Neural progenitor cell (in vitro differentiated cells): ENCODE data around the gene CLNK. TPM values are rescaled to one million over a fixed set of nuclear protein-coding genes. Genes with fewer than 3 reads are reported as not detected.
A peak's percentile ranks its signal among the peaks of the same experiment; 100 is the strongest.

Source experiments
- DNase-seq: peaks from one replicate; pipeline ENCODE4 v3.0.0-alpha.2; 2016; ENCODE audit warnings: low spot score
- H2AFZ ChIP-seq: fragments of 200-600 bp; sonication (generic); replicated peaks from 2 replicates; pipeline ENCODE4 v1.6.1; 2016; ENCODE audit warnings: antibody characterized with exemption
- H3F3A ChIP-seq: fragments of 200-600 bp; sonication (generic); 2 replicates; pipeline ENCODE4 v1.6.1; 2016; ENCODE audit warnings: antibody characterized with exemption, low read depth
- H3K27ac ChIP-seq: fragments of 200-600 bp; sonication (generic); 2 replicates; pipeline ENCODE4 v1.5.1; 2016; ENCODE audit warnings: mild to moderate bottlenecking
- H3K27me3 ChIP-seq: fragments of 200-600 bp; sonication (generic); 2 replicates; pipeline ENCODE4 v1.6.1; 2016; ENCODE audit warnings: mild to moderate bottlenecking, moderate library complexity
- H3K36me3 ChIP-seq: fragments of 200-600 bp; sonication (generic); 2 replicates; pipeline ENCODE4 v1.5.1; 2016
- H3K4me1 ChIP-seq: fragments of 200-600 bp; sonication (generic); 2 replicates; pipeline ENCODE4 v1.6.1; 2016; ENCODE audit warnings: mixed run types
- H3K4me2 ChIP-seq: fragments of 200-600 bp; sonication (generic); 2 replicates; pipeline ENCODE4 v1.6.1; 2016
- H3K4me3 ChIP-seq: fragments of 200-600 bp; sonication (generic); 2 replicates; pipeline ENCODE4 v1.5.1; 2016
- H3K79me2 ChIP-seq: fragments of 200-600 bp; sonication (generic); 2 replicates; pipeline ENCODE4 v1.6.1; 2016; ENCODE audit warnings: low read depth
- H3K9ac ChIP-seq: fragments of 200-600 bp; sonication (generic); 2 replicates; pipeline ENCODE4 v1.6.1; 2016
- H3K9me3 ChIP-seq: fragments of 200-600 bp; sonication (generic); 2 replicates; pipeline ENCODE4 v1.5.1; 2016; ENCODE audit warnings: low read depth
- H4K20me1 ChIP-seq: fragments of 200-600 bp; sonication (generic); 2 replicates; pipeline ENCODE4 v1.6.1; 2016; ENCODE audit warnings: low read depth
- H3K27ac Mint-ChIP-seq: 3 replicates; pipeline ENCODE4 v1.8.0; 2021; ENCODE audit warnings: mixed read lengths
- H3K27me3 Mint-ChIP-seq: 2 replicates; pipeline ENCODE4 v1.8.0; 2022; ENCODE audit warnings: low read depth, mild to moderate bottlenecking, inconsistent platforms, moderate library complexity, mixed read lengths; ENCODE audit not compliant: insufficient read depth
- H3K36me3 Mint-ChIP-seq: 3 replicates; pipeline ENCODE4 v1.8.0; 2021; ENCODE audit warnings: mixed read lengths
- H3K4me1 Mint-ChIP-seq: 3 replicates; pipeline ENCODE4 v1.8.0; 2021; ENCODE audit warnings: mixed read lengths
- H3K4me3 Mint-ChIP-seq: 3 replicates; pipeline ENCODE4 v1.8.0; 2021; ENCODE audit warnings: mild to moderate bottlenecking, moderate library complexity, mixed read lengths
- H3K9me3 Mint-ChIP-seq: 3 replicates; pipeline ENCODE4 v1.8.0; 2020; ENCODE audit warnings: mixed read lengths
- EZH2 ChIP-seq: fragments of 200-600 bp; sonication (generic); IDR thresholded peaks from 2 replicates; pipeline ENCODE4 v1.6.1; 2017; ENCODE audit warnings: antibody characterized with exemption, mild to moderate bottlenecking, moderate library complexity
- EZH2phosphoT487 ChIP-seq: fragments of 200-600 bp; sonication (generic); IDR thresholded peaks from 2 replicates; pipeline ENCODE4 v1.6.1; 2017; ENCODE audit warnings: antibody characterized with exemption
- total RNA-seq: library from RNA; depleted of rRNA; stranded (reverse); fragments of >200 nt; gene quantifications from 2 replicates; pipeline ENCODE4 v1.2.3, GENCODE V29; 2015; ENCODE audit warnings: low replicate concordance
- TF ChIP-seq, protein P1 (sequence below): fragments of 200-600 bp; sonication (generic); IDR thresholded peaks from 2 replicates; pipeline ENCODE4 v1.5.1; 2017; ENCODE audit warnings: antibody characterized with exemption, mild to moderate bottlenecking

CLNK gene
- total RNA-seq, 1 donor from 2014 or later = not detected

DNA sequence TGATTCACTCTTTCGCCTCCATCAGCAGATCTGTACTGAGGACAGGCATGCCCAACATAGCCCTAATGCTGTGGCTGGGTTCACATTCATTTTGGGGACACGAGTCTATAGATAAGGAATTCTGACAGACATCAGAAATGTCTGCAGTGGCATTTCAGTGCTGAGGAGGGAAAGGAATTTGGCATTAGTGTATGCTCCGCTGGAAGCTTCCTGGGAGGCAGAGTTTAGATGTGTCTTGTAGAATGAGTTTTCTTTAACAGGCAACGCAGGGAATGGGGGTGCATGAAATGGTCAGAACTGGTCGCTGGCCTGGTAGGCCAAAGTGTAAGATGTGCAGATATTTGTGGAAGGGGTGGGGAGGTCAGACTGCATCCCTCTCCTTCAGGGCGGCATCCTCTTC lies 183.8 kb downstream of the CLNK start:
- Histone ChIP-seq H3K4me3 (no peak overlapping the region), H3K36me3 (no peaks in the 10 kb centered on the region), H3K27ac (no peak overlapping the region), H4K20me1 (no peaks in the 10 kb centered on the region), H3K9me3 (no peaks in the 10 kb centered on the region), H3K9ac (no peak overlapping the region), H3F3A (peaks cover 31% of the 10 kb centered on the region), H3K79me2 (no peaks in the 10 kb centered on the region), H3K4me2 (peak overlapping the region; percentile 34), H3K4me1 (peaks cover 47% of the 10 kb centered on the region), H3K27me3 (no peaks in the 10 kb centered on the region), H2AFZ (peak overlapping the region; percentile 77)
- Mint-ChIP-seq H3K4me3 (no peak overlapping the region), H3K36me3 (no peaks in the 10 kb centered on the region), H3K27ac (peak overlapping the region; percentile 31), H3K9me3 (peaks cover 7% of the 10 kb centered on the region), H3K4me1 (peaks cover 29% of the 10 kb centered on the region), H3K27me3 (peaks cover 3% of the 10 kb centered on the region)
- no peak for TF ChIP-seq EZH2
- TF ChIP-seq EZH2phosphoT487 = no peak
- TF ChIP-seq, protein P1, sequence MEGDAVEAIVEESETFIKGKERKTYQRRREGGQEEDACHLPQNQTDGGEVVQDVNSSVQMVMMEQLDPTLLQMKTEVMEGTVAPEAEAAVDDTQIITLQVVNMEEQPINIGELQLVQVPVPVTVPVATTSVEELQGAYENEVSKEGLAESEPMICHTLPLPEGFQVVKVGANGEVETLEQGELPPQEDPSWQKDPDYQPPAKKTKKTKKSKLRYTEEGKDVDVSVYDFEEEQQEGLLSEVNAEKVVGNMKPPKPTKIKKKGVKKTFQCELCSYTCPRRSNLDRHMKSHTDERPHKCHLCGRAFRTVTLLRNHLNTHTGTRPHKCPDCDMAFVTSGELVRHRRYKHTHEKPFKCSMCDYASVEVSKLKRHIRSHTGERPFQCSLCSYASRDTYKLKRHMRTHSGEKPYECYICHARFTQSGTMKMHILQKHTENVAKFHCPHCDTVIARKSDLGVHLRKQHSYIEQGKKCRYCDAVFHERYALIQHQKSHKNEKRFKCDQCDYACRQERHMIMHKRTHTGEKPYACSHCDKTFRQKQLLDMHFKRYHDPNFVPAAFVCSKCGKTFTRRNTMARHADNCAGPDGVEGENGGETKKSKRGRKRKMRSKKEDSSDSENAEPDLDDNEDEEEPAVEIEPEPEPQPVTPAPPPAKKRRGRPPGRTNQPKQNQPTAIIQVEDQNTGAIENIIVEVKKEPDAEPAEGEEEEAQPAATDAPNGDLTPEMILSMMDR = no peak
- DNase-seq = peak; percentile 70

DNA sequence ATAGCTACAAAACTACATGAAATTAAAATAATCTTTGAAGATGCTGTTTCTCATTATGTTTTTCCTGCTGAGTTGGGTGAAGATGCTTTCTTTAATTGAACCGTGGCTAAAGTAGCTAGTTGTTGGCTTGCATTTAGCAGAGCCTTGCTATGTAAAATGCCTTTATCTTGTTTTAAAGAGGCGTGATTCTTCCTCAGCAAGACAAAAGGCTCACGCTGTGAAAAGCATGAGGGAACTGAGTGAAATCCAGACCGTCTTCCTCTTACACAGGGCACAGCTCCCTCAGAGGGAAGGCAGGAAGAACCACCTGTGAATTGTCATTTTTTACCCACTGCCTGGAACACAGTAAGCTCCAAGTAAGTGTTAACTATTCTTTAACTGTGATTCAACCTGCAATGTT lies 188.4 kb downstream of the CLNK start:
- Histone ChIP-seq H3K4me3 (no peak overlapping the region), H4K20me1 (no peaks in the 10 kb centered on the region), H3K36me3 (no peaks in the 10 kb centered on the region), H3K4me1 (peaks cover 60% of the 10 kb centered on the region), H3K9ac (no peak overlapping the region), H2AFZ (no peak overlapping the region), H3F3A (peaks cover 35% of the 10 kb centered on the region), H3K4me2 (peak overlapping the region; percentile 74), H3K27me3 (no peaks in the 10 kb centered on the region), H3K9me3 (no peaks in the 10 kb centered on the region), H3K27ac (peak overlapping the region; percentile 89), H3K79me2 (no peaks in the 10 kb centered on the region)
- Mint-ChIP-seq H3K36me3 (no peaks in the 10 kb centered on the region), H3K9me3 (peaks cover 3% of the 10 kb centered on the region), H3K4me1 (peaks cover 40% of the 10 kb centered on the region), H3K27ac (no peak overlapping the region), H3K4me3 (peak overlapping the region; percentile 1), H3K27me3 (peaks cover 6% of the 10 kb centered on the region)
- DNase-seq = peak; percentile 88
- TF ChIP-seq EZH2 (no peak), EZH2phosphoT487 (no peak)
- TF ChIP-seq, protein P1 = no peak

DNA sequence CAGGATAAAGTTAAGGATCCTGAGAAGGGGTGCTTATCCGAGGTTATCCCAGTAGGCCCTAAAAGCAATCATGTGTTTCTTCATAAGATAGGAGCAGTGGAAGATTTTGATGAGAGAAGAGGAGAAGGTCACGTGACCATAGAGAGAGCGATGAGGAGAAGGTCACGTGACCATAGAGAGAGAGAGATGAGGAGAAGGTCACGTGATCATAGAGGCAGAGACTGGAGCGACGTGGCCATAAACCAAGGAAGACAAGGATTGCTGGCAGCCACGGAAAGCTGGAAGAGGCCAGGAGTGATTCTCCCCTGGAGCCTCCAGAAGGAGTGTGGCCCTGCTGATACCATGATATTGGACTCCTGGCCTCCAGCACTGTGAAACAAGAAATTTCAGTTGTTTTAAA lies 188.9 kb downstream of the CLNK start:
- Mint-ChIP-seq H3K4me3 (no peak overlapping the region), H3K27ac (no peak overlapping the region)
- no peak for DNase-seq

More for the DNA sequence above, 188.9 kb downstream of the CLNK start:
- H3K36me3 ChIP-seq = no peaks in the 10 kb centered on the region
- no peaks in the 10 kb centered on the region for H3K79me2 ChIP-seq
- no peak overlapping the region for H3K9ac ChIP-seq
- H2AFZ ChIP-seq = no peak overlapping the region
- TF ChIP-seq, protein P1 = no peak
- H4K20me1 ChIP-seq = no peaks in the 10 kb centered on the region
- Mint-ChIP-seq H3K4me1 (peaks cover 35% of the 10 kb centered on the region), H3K27me3 (peaks cover 6% of the 10 kb centered on the region), H3K36me3 (no peaks in the 10 kb centered on the region), H3K9me3 (peaks cover 2% of the 10 kb centered on the region)
- H3K4me3 ChIP-seq = no peak overlapping the region
- peaks cover 35% of the 10 kb centered on the region for H3F3A ChIP-seq
- H3K4me2 ChIP-seq = peak overlapping the region; percentile 74
- peak overlapping the region; percentile 89 for H3K27ac ChIP-seq
- H3K4me1 ChIP-seq = peaks cover 55% of the 10 kb centered on the region
- H3K9me3 ChIP-seq = no peaks in the 10 kb centered on the region
- H3K27me3 ChIP-seq = no peaks in the 10 kb centered on the region
